K562 (cell line): ENCODE data around the gene ZSWIM2.

Experiments
- MTA2 ChIP-seq: fragments of 450-650 bp; IDR thresholded peaks from 2 replicates; pipeline ENCODE4 v1.6.1; 2016; ENCODE audit warnings: low read depth
- NFATC3 ChIP-seq: fragments of 450-650 bp; IDR thresholded peaks from 2 replicates; pipeline ENCODE4 v1.6.1; 2017; ENCODE audit warnings: mild to moderate bottlenecking
- POLR2AphosphoS5 ChIP-seq: IDR thresholded peaks from 2 replicates; pipeline ENCODE4 v1.6.1; 2011; ENCODE audit warnings: mild to moderate bottlenecking, low read depth, low read length, moderate library complexity; ENCODE audit not compliant: control insufficient read depth, insufficient read depth
- TF ChIP-seq, protein P1 (sequence below): sonication (generic); formaldehyde crosslinking; IDR thresholded peaks from 2 replicates; pipeline ENCODE4 v1.5.0; 2020; ENCODE audit warnings: missing genetic modification reagents

DNA sequence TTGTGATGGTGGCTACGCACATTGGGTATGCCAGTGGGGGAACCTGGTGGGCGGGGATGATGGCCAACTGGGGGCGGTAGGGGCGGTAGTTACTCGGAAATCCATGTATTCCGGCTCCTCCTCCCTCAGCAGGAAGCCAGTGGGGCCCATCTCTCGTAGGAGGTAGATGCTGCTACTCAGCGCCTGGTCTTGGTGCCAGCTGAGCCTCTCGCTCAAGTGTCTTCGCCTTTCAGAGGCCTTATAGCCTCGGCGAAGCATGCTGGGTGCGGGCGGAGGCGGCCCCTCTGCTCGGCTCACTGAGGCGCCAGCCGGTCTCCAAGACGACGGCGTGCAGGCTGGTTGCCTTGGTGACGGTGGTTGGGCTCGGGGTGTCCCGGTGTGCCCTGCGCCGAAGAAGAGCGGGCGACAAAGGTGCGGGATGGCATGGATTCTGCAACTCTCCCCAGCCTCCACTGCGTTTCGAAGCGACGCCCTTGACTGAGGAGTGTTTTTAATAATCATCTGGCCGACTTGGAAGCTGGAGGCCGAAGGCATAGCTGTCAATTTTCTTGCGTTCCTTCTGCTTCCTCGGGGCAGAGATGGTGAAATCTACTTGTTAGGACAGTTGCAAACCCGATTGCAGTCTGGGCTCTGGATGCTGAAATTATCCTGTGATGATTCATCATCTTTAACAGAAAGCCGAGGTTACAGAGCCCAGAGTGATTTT lies at the start of gene ZSWIM2:
- TF ChIP-seq, protein P1, sequence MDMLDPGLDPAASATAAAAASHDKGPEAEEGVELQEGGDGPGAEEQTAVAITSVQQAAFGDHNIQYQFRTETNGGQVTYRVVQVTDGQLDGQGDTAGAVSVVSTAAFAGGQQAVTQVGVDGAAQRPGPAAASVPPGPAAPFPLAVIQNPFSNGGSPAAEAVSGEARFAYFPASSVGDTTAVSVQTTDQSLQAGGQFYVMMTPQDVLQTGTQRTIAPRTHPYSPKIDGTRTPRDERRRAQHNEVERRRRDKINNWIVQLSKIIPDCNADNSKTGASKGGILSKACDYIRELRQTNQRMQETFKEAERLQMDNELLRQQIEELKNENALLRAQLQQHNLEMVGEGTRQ, result no peak
- TF ChIP-seq MTA2, result no peak
- no peak for TF ChIP-seq NFATC3
- TF ChIP-seq POLR2AphosphoS5, result no peak
